HTERT RPE-1 (cell line): ENCODE data around the gene KCNQ5.

Experiments used
- in situ Hi-C: fragments of 300-500 bp; cut with MboI; formaldehyde crosslinking; loops from 4 replicates; pipeline ENCODE4 v1.14.3; 2020; ENCODE audit warnings: low sequenced_read_pairs

KCNQ5 gene

GRCh38 chr6:73156793-73157767 lies 535.2 kb downstream of the KCNQ5 start:
- in situ Hi-C loops = no loop called here

- in situ Hi-C loops = no loop called here
These were observed 536.0 kb downstream of the KCNQ5 start for GRCh38 chr6:73157870-73158269.

GRCh38 chr6:73169111-73169510 lies 547.2 kb downstream of the KCNQ5 start:
- in situ Hi-C loops = no loop called here

GRCh38 chr6:73169633-73170032 lies 547.8 kb downstream of the KCNQ5 start:
- in situ Hi-C loops = no loop called here

DNA sequence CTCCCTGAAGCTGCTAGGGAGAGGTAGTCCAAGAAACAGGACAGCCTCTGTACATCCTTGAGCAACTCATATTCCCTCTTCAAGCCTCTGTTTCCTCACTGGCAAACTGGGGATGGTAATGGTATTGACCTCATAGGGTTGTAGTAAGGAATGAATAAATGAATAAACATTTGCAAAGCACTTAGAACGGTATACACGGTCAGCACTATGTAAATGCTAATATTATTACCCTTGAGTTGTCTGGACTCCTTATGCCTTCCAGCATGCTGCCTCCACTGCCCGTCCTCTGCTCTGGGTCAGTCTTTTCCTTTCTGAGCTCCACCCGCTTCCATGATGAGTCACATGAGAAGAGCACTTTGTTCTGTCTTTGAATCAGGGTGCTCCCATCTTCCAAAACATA lies 552.8 kb downstream of the KCNQ5 start:
- in situ Hi-C loops = loop anchor here (25.0 kb wide), 1 partner anchor 762 kb away; no protein-coding TSS in a partner anchor

DNA sequence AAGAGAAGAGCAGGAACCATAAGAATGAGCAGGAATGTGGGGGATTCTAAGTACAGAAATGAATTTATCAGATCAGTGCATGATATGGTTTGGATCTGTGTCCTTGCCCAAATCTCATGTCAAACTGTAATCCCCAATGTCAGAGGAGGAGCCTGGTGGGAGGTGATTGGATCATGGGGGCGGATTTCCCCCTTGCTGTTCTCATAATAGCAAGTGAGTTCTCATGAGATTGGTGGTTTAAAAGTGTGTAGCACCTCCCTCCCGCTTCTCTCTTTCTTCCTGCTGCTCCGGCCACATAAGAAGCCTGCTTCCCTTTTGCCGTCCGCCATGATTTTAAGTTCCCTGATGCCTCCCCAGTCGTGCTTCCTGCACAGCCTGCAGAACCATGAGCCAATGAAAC lies 554.2 kb downstream of the KCNQ5 start:
- in situ Hi-C loops = loop anchor here (25.0 kb wide), 1 partner anchor 764 kb away; no protein-coding TSS in a partner anchor

DNA sequence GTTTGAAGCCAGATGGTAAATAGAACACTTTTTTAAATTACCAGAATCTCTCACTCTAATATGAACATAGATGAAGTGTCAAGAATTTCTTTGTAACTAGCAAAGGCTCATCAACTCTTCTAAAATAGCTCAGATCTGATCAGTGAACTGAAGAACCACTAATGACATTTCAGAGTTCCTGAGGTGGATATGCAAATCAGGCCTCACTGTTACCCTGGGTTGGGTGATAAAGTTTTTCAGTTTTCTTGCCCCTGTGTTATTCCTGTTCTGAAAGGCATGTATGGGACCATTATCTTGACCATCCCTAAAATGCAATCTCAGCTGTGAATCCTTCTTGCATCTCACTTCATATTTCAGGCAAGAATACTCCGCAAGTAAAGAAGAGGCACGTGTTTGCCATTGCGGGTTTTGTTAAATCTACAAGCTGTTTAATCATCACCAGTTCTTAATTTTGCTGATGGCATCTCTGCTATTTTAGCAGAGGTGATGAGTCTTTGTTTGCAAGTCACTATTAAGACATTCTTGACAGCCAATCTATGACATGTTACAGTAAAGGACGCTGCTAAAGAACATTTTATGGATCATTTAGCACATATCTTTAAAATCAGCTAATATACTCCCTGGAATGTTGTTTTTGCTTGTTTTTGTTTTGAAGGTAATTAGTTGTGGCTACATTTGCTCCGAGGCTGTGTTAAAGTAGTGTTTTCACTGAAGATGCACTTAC lies 555.5 kb downstream of the KCNQ5 start:
- in situ Hi-C loops = loop anchor here (25.0 kb wide), 1 partner anchor 765 kb away; no protein-coding TSS in a partner anchor

- in situ Hi-C loops = loop anchor here (25.0 kb wide), 1 partner anchor 768 kb away; no protein-coding TSS in a partner anchor
These were observed 558.3 kb downstream of the KCNQ5 start for GRCh38 chr6:73180076-73180738.

DNA sequence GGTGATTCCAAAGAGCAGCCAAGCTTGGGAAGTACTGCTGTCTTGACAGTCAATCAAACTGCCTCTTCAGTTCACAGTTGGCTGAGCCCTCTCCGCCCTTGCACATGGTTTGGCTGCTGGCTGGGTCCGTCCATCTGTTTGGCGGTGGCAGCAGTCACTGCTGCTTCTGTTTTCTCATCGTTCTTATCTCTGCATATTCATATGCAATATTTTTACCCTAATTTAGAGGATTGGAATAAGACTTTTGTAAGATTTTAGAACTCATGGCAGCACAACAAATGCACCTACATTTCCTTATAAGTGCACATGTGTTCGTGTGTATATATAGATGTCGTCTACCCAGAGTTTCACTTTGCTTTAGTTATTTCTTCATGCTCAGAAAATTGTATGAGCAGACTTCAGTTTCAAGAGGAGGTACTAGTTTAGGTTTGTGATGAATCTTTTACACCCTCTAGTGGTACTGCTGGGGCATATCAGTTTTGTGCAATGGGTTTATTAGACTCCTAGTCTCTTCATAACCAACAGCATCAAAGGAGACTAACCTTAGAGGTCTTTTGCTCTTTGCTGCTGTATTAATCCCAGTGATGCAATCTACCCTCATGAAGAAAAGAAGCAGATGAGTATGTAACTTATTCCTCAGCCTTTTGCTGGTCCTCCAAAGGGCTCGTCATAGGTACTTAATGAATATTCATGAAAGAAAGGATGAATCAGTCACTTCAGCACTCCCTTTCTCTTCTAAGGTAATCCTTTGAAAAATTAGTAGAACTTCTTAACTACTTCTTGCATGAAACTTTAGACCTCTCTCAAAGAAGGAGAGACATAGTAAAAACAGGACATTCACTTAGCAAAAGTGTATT lies 559.1 kb downstream of the KCNQ5 start:
- in situ Hi-C loops = loop anchor here (25.0 kb wide), 1 partner anchor 769 kb away; no protein-coding TSS in a partner anchor

GRCh38 chr6:73182021-73182607 lies 560.2 kb downstream of the KCNQ5 start:
- in situ Hi-C loops = loop anchor here (25.0 kb wide), 1 partner anchor 770 kb away; no protein-coding TSS in a partner anchor

DNA sequence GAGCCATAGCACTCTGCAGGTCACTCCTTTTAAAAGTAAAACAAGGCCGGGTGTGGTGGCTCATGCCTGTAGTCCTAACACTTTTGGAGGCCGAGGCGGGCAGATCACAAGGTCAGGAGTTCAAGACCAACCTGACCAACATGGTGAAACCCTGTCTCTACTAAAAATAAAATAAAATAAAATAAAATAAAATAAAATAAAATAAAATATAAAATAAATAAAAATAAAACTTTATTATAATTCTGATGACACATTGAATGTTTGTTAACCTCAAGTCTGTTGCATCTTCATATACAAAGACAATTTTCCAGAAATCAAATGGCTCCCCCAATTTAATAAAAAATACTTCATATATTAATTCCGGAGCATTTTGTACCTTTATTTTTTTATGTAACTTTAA lies 571.4 kb downstream of the KCNQ5 start:
- in situ Hi-C loops = loop anchor here (25.0 kb wide), 1 partner anchor 781 kb away; no protein-coding TSS in a partner anchor

GRCh38 chr6:73194744-73195143 lies 572.9 kb downstream of the KCNQ5 start:
- in situ Hi-C loops = loop anchor here (25.0 kb wide), 1 partner anchor 782 kb away; no protein-coding TSS in a partner anchor

- in situ Hi-C loops = no loop called here
These were observed 578.4 kb downstream of the KCNQ5 start for GRCh38 chr6:73200247-73200646.

DNA sequence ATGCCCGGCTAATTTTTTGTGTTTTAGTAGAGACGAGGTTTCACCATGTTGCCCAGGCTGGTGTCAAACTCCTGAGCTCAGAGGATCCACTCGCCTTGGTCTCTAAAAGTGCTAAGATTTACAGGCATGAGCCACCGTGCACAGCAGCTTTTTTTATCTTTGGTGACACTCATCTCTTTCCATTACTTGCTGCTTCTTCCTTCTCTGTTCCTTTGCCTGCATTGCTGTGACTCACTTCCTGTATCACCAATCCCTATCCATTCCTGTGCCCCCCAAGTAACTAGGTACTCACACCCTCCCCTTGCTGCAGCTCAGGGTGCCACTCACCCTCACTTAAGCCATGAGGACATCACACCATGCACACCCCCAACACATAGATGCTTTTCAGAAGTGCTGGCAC lies 578.9 kb downstream of the KCNQ5 start:
- in situ Hi-C loops = no loop called here

- in situ Hi-C loops = no loop called here
These were observed 581.2 kb downstream of the KCNQ5 start for GRCh38 chr6:73203098-73203497.

DNA sequence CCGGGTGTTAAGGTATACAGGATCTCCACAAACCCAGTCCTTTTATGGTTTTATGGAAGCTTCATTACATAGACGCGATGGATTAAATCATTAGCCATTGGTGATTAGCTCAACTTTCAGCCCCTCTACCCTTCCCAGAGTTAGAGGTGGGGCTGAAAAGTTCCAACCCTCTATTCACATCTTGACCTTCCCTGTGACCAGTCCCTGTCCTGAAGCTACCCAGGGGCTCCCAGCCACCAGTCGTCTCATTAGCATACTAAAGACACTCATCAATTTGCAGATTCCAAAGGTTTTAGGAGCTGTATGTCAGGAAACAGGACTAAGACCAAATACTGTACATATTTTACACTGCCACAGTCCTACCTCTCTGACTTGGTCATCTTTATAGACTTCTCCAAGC lies 582.4 kb downstream of the KCNQ5 start:
- in situ Hi-C loops = no loop called here

DNA sequence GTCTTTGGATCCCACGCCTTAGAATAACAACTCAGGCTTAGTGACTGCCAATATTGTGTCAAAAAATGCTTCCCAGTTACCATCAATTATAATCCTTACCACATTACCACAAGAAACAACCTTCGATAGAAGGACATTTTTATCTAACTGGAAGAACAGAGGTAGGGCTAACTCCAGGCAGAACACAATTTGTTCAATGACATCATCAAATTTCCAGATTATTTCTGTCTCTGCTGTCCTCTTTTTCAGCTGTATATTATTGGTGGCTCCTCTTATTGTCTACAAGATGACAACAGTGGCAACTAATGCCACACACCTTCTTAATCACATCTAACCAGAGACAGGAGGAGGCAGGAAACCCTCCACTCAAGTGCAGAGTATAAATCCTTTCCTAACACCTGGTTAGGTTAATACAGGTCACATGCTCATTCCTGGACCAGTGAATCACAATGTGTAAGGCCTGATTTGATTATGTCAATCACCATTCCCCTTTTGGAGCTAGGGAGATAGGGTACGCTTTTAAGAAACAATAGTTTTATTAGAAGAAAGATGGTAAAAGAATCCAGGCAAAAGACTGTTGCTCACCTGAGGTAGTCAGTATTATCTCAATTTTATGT lies 585.5 kb downstream of the KCNQ5 start:
- in situ Hi-C loops = no loop called here

DNA sequence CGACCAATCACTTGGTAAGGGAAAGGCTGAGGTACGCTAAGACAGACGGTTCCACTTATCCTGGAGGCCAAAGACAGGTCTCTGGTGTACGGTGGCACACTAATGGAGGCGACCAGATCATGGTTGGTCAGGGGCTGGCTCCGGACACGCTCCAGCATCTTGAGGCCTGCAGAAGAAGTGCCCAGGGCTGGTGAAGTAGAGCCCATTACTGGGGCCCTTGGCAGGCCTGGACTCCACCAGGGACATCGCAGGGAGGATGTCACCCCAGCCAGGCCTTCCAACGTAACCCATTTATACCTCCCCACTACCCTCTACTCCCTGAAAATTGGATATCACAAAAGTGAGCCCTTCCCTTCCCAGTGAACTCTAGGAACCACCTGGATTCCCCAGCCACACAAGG lies 587.3 kb downstream of the KCNQ5 start:
- in situ Hi-C loops = no loop called here

GRCh38 chr6:73216859-73217258 lies 595.0 kb downstream of the KCNQ5 start:
- in situ Hi-C loops = no loop called here
